K562 (cell line): ENCODE measurements around the gene SIPA1L2. TPM values are rescaled to one million over a fixed set of nuclear protein-coding genes. Genes with fewer than 3 reads are reported as not detected.

ENCODE experiments used
- ATAC-seq: fragments of 200-7000 bp; cut with Tn5 transposase; 3 replicates; pipeline ENCODE4 v1.9.1; 2020; ENCODE audit warnings: moderate library complexity
- BruUV-seq: library from RNA; stranded (reverse); fragments of 400-500 nt; replicated peaks from 2 replicates; lab custom pipeline; 2021; lab: Mats Ljungman, UMichigan
- CTCF ChIA-PET: fragments of 300-600 bp; formaldehyde crosslinking; extraction: SDS; loops from one replicate; lab custom pipeline; 2021; ENCODE audit warnings: low intra/inter-chr PET ratio; lab: Yijun Ruan, JAX
- POLR2A ChIA-PET: fragments of 300-600, 350-650 bp; sonication (Branson Sonifier 250); formaldehyde crosslinking; extraction: SDS; loops from one replicate; lab custom pipeline; 2021; ENCODE audit warnings: antibody characterized with exemption, inconsistent platforms; lab: Yijun Ruan, JAX
- DNase-seq, 4 experiments: peaks; one replicate each; pipeline versions ENCODE4 v3.0.0 to v3.0.0-alpha.2; 2011 to 2018; ENCODE audit warnings: low spot score in 3 of 4, mixed read lengths in 3 of 4; ENCODE audit errors: extremely low read depth in 1 of 4
- FAIRE-seq: peaks from 2 replicates; lab custom pipeline; 2011; peaks lifted over from hg19 to GRCh38; lab: Jason Lieb, UNC
- H2AFZ ChIP-seq: 2 replicates; pipeline ENCODE4 v1.6.0; 2011; ENCODE audit warnings: low read depth, low read length, control low read depth, inconsistent platforms
- H3K27ac ChIP-seq: fragments of 200-600 bp; 3 replicates; pipeline ENCODE4 v1.8.0; 2011; ENCODE audit warnings: low read depth, mild to moderate bottlenecking, control low read depth, inconsistent platforms, low read length, moderate library complexity, mixed read lengths; ENCODE audit errors: extremely low read depth
- H3K27me3 ChIP-seq, 2 experiments: fragments of 300-600 bp in 1 of 2; 2 replicates in 1 of 2; 3 replicates in 1 of 2; pipeline versions ENCODE4 v1.6.0 to v1.8.0; 2011; ENCODE audit warnings: inconsistent platforms in 2 of 2, low read length in 2 of 2, mild to moderate bottlenecking in 1 of 2, mixed read lengths in 1 of 2, moderate library complexity in 1 of 2; ENCODE audit not compliant: control insufficient read depth in 2 of 2, insufficient read depth in 2 of 2
- H3K36me3 ChIP-seq: fragments of 300-600 bp; 3 replicates; pipeline ENCODE4 v1.8.0; 2011; ENCODE audit warnings: mild to moderate bottlenecking, low read length, inconsistent platforms; ENCODE audit not compliant: control insufficient read depth, insufficient read depth
- H3K4me1 ChIP-seq, 2 experiments: fragments of 200-600 bp in 1 of 2; replicated peaks in 1 of 2; 2 replicates in 1 of 2; 3 replicates in 1 of 2; pipeline versions ENCODE4 v1.5.1 to v1.8.0; 2011; ENCODE audit warnings: inconsistent platforms in 2 of 2, low read length in 2 of 2, mild to moderate bottlenecking in 1 of 2, mixed read lengths in 1 of 2, moderate library complexity in 1 of 2; ENCODE audit not compliant: control insufficient read depth in 2 of 2, insufficient read depth in 2 of 2
- H3K4me2 ChIP-seq: 2 replicates; pipeline ENCODE4 v1.6.1; 2011; ENCODE audit warnings: low read length, control low read depth, inconsistent platforms, mixed read lengths; ENCODE audit not compliant: insufficient read depth
- H3K4me3 ChIP-seq: fragments of 200-600 bp; sonication (generic), shearing (Covaris generic); 2 replicates; pipeline ENCODE4 v1.5.1; 2016; ENCODE audit warnings: control low read depth, inconsistent platforms
- H3K79me2 ChIP-seq: fragments of 200-600 bp; 3 replicates; pipeline ENCODE4 v1.8.0; 2011; ENCODE audit warnings: low read length, inconsistent platforms; ENCODE audit not compliant: control insufficient read depth, insufficient read depth
- H3K9ac ChIP-seq, 2 experiments: 2 replicates each; pipeline versions ENCODE4 v1.6.0 to v1.6.1; 2011; ENCODE audit warnings: low read depth in 2 of 2, low read length in 2 of 2, control low read depth in 1 of 2, inconsistent platforms in 1 of 2, mild to moderate bottlenecking in 1 of 2, mixed read lengths in 1 of 2; ENCODE audit not compliant: insufficient read depth in 1 of 2
- H3K9me1 ChIP-seq: one replicate; pipeline ENCODE4 v1.6.0; 2011; ENCODE audit warnings: inconsistent platforms, mild to moderate bottlenecking, low read length, moderate library complexity; ENCODE audit not compliant: control insufficient read depth, insufficient read depth
- H3K9me3 ChIP-seq: replicated peaks from 2 replicates; pipeline ENCODE4 v1.5.1; 2011; ENCODE audit warnings: low read depth, low read length, inconsistent platforms; ENCODE audit not compliant: control insufficient read depth, insufficient read depth
- H4K20me1 ChIP-seq: replicated peaks from 2 replicates; pipeline ENCODE4 v1.6.1; 2011; ENCODE audit warnings: low read length, inconsistent platforms, mixed read lengths; ENCODE audit not compliant: control insufficient read depth, insufficient read depth
- CBX8 ChIP-seq: fragments of 200-600 bp; sonication (generic); IDR thresholded peaks from 2 replicates; pipeline ENCODE4 v1.6.1; 2012; ENCODE audit warnings: borderline replicate concordance, mixed run types, low read depth, mild to moderate bottlenecking, moderate library complexity, mixed read lengths, low read length, control low read depth, inconsistent platforms; ENCODE audit not compliant: poor library complexity, severe bottlenecking; ENCODE audit errors: extremely low read depth
- SREBF1 ChIP-seq: fragments of 150-350 bp; IDR thresholded peaks from 2 replicates; pipeline ENCODE4 v1.6.1; 2014; ENCODE audit warnings: antibody characterized with exemption, low read depth, low read length, borderline replicate concordance
- ZFP30 ChIP-seq: fragments of 250-450 bp; sonication (Bioruptor Pico); IDR thresholded peaks from 2 replicates; pipeline ENCODE4 v1.8.0; 2022; ENCODE audit warnings: moderate library complexity, mild to moderate bottlenecking, inconsistent platforms, borderline replicate concordance
- WGBS: fragments of 100-300 bp; shearing (Covaris generic); methylation state at CpG from one replicate; pipeline ENCODE4 v1.1.6; 2016; ENCODE audit warnings: low coverage, mixed read lengths; ENCODE audit not compliant: insufficient coverage; ENCODE audit errors: missing lambda C conversion rate; 5-methylcytosine and 5-hydroxymethylcytosine counted together
- in situ Hi-C: fragments of 300-500 bp; cut with MboI; formaldehyde crosslinking; loops from 4 replicates; pipeline ENCODE4 v1.15.0; 2018; ENCODE audit warnings: inconsistent platforms, mixed read lengths
- intact Hi-C: fragments of 100-400 bp; cut with micrococcal nuclease; formaldehyde crosslinking; loops from 2 replicates; pipeline ENCODE4 v1.14.2; 2022
- polyA plus RNA-seq, 8 experiments: library from polyadenylated mRNA; depleted of rRNA in 4 of 8; stranded (reverse) in 5 of 8; unstranded in 3 of 8; fragments of >200 nt; fragmentation: Nextera tagmentation in 2 of 8; fragmentation: Illumina TruSeq in 1 of 8; extraction: Ambion mirVana in 2 of 8; extraction: Trizol in 1 of 8; gene quantifications; 2 replicates each; pipeline versions ENCODE4 v1.2.1 to v1.2.3, GENCODE V29; 2011 to 2014; ENCODE audit warnings: inconsistent platforms in 1 of 8, missing spikeins in 1 of 8
- total RNA-seq, 7 experiments: library from RNA; depleted of rRNA in 6 of 7; stranded (reverse); fragments of >200 nt in 6 of 7; fragmentation: Illumina TruSeq in 2 of 7; extraction: Trizol in 2 of 7; gene quantifications; 2 replicates each; pipeline versions ENCODE4 v1.2.1 to v1.2.3, GENCODE V29; 2011 to 2021; ENCODE audit warnings: low replicate concordance in 1 of 7
- TF ChIP-seq, protein P1 (sequence below): fragments of 250-450 bp; sonication (Bioruptor Pico); IDR thresholded peaks from 2 replicates; pipeline ENCODE4 v1.9.0; 2021; ENCODE audit warnings: mild to moderate bottlenecking

Gene SIPA1L2
- total and polyA plus RNA-seq, 9 of the 15 experiments (the other 6 are each of a cell fraction or from before 2014, with no cell fraction given), result 0.04 to 0.22 (median 0.06) TPM; not detected in 5

- TF ChIP-seq, protein P1, sequence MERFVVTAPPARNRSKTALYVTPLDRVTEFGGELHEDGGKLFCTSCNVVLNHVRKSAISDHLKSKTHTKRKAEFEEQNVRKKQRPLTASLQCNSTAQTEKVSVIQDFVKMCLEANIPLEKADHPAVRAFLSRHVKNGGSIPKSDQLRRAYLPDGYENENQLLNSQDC (CRISPR knock-in tag), result no peak
- TF ChIP-seq ZFP30 (CRISPR knock-in tag) (no peak), SREBF1 (no peak)
Measured at GRCh38 chr1:232658386-232658785, 28.5 kb upstream of the SIPA1L2 start (continued).

- no peak overlapping the region for H3K4me3 ChIP-seq
- 0% methylated on average over 3 of the region's 3 CpGs for WGBS
- no peaks in the 10 kb centered on the region for H3K9me1 ChIP-seq
- intact Hi-C loops, result no loop called here
- H3K27ac ChIP-seq, result no peak overlapping the region
- H3K79me2 ChIP-seq, result no peaks in the 10 kb centered on the region
- H3K36me3 ChIP-seq, result no peaks in the 10 kb centered on the region
- no peaks in the 10 kb centered on the region for H4K20me1 ChIP-seq
- POLR2A ChIA-PET, result no interaction called here
- no peaks in the 10 kb centered on the region for H3K9me3 ChIP-seq
- DNase-seq (no peak), ATAC-seq (no peak)
- H3K9ac ChIP-seq, result no peak overlapping the region
- no peak for TF ChIP-seq CBX8
- TF ChIP-seq, all 486 proteins: peak for 0
- H2AFZ ChIP-seq, result no peak overlapping the region
- no peaks in the 10 kb centered on the region for H3K4me1 ChIP-seq
- in situ Hi-C loops, result no loop called here
- FAIRE-seq, result no peak
- CTCF ChIA-PET, result no interaction called here
- no peaks in the 10 kb centered on the region for H3K27me3 ChIP-seq
- no TSS peak for BruUV-seq
- no peak overlapping the region for H3K4me2 ChIP-seq
Measured at GRCh38 chr1:232657426-232658005, 27.6 kb upstream of the SIPA1L2 start.
